IgD-negative memory B cell (primary cell): Measurements from ENCODE around the gene NADSYN1. TPM values are rescaled to one million over a fixed set of nuclear protein-coding genes. Genes with fewer than 3 reads are reported as not detected.

Source experiments
- H3K27ac Mint-ChIP-seq, 3 donors: one replicate each; pipeline ENCODE4 v1.8.0; 2020 to 2022; ENCODE audit warnings: mild to moderate bottlenecking in 3 of 3, mixed read lengths in 3 of 3, moderate library complexity in 1 of 3
- H3K27me3 Mint-ChIP-seq: one replicate; pipeline ENCODE4 v1.8.0; 2021; ENCODE audit warnings: mixed read lengths
- H3K36me3 Mint-ChIP-seq: one replicate; pipeline ENCODE4 v1.8.0; 2020; ENCODE audit warnings: mild to moderate bottlenecking, mixed read lengths
- H3K4me1 Mint-ChIP-seq, 3 donors: one replicate each; pipeline ENCODE4 v1.8.0; 2020 to 2022; ENCODE audit warnings: mixed read lengths in 3 of 3, mild to moderate bottlenecking in 1 of 3
- H3K4me3 Mint-ChIP-seq, 4 donors: one replicate each; pipeline ENCODE4 v1.8.0; 2020 to 2022; ENCODE audit warnings: mild to moderate bottlenecking in 4 of 4, mixed read lengths in 4 of 4, moderate library complexity in 3 of 4
- H3K9me3 Mint-ChIP-seq, 3 donors: one replicate each; pipeline ENCODE4 v1.8.0; 2020 to 2021; ENCODE audit warnings: mixed read lengths in 3 of 3, mild to moderate bottlenecking in 1 of 3
- polyA plus RNA-seq: library from polyadenylated mRNA; unstranded; fragments of 300-500 nt; fragmentation: Illumina TruSeq; gene quantifications from one replicate; pipeline ENCODE4 v1.2.3, GENCODE V29; 2021

NADSYN1 gene
- polyA plus RNA-seq, 1 donor from 2014 or later, result 39.5 TPM

- Mint-ChIP-seq H3K4me1 (peaks cover 34 to 44% (median 38%) of the 10 kb centered on the region in 3 donors), H3K36me3 (peaks cover 3% of the 10 kb centered on the region), H3K4me3 (peak overlapping the region; percentile 88 to 99 (median 94)), H3K27me3 (no peaks in the 10 kb centered on the region), H3K9me3 (no peaks in the 10 kb centered on the region), H3K27ac (peak overlapping the region; percentile 65 to 90 (median 88))
Observed at GRCh38 chr11:71452199-71453036, 585 bp upstream of the NADSYN1 start.

DNA sequence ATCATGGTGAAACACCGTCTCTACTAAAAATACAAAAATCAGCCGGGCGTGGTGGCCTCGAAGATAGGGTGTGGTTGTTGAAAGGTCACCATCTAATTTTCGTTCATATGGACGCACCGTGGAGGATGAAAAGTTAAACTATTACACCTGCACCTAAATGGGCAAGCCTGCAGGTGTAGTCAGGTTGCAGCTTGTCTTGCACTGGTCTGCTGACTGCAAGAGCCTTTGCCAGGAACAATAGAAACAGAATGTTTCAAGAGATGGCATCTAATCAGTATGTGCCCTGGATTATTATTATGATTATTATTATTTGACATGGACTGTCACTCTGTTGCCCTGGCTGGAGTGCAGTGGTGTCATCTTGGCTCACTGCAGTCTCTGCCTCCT, 908 bp downstream of the NADSYN1 start:
- Mint-ChIP-seq H3K27ac (peak overlapping the region in 2 of 3 donors; percentile 57 to 88), H3K9me3 (no peaks in the 10 kb centered on the region), H3K4me1 (peaks cover 34 to 46% (median 34%) of the 10 kb centered on the region in 3 donors), H3K27me3 (no peaks in the 10 kb centered on the region), H3K36me3 (peaks cover 3% of the 10 kb centered on the region), H3K4me3 (peak overlapping the region; percentile 88 to 99 (median 94))

DNA sequence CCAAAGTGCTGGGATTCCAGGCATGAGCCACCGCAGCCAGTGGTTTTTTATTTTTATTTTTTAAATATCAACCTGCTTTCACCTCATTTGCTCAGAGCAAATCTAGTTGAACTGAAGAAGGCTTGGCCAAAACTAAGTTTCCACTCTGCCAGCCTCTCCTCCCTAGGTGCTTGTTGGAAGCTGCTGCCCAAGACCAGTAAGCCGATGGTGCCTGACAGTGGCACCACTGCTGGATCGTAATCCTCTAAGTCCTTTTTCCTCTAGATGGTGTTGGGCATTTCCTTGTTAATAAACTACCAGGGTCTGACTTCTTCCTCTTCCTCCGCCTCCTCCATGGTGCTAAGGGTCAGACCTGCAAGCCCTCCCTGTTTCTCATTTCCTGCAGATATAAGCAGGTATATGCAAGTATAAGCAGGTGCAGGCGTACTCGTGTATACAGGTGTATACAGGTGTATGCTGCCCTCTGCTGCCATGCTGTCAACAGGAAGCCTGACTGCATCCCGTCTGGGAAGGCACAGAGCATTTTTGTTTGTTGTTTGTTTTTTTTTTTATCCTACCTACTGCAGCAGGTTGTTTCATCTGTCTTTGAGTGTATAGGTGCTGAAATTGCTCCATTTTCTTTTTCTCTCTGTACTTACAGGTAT, 1.6 kb downstream of the NADSYN1 start:
- Mint-ChIP-seq H3K27ac (peak overlapping the region in 2 of 3 donors; percentile 11 to 91), H3K27me3 (no peaks in the 10 kb centered on the region), H3K9me3 (no peaks in the 10 kb centered on the region), H3K4me1 (peaks cover 27 to 41% (median 30%) of the 10 kb centered on the region in 3 donors), H3K36me3 (peaks cover 5% of the 10 kb centered on the region), H3K4me3 (peak overlapping the region; percentile 73 to 81 (median 78))

GRCh38 chr11:71456294-71456693, 3.3 kb downstream of the NADSYN1 start:
- Mint-ChIP-seq H3K36me3 (peaks cover 10% of the 10 kb centered on the region), H3K27me3 (no peaks in the 10 kb centered on the region), H3K9me3 (no peaks in the 10 kb centered on the region), H3K4me3 (peak overlapping the region in 2 of 4 donors; percentile 34 to 41), H3K27ac (peak overlapping the region in 1 of 3 donors; percentile 3), H3K4me1 (peaks cover 24 to 34% (median 29%) of the 10 kb centered on the region in 3 donors)

DNA sequence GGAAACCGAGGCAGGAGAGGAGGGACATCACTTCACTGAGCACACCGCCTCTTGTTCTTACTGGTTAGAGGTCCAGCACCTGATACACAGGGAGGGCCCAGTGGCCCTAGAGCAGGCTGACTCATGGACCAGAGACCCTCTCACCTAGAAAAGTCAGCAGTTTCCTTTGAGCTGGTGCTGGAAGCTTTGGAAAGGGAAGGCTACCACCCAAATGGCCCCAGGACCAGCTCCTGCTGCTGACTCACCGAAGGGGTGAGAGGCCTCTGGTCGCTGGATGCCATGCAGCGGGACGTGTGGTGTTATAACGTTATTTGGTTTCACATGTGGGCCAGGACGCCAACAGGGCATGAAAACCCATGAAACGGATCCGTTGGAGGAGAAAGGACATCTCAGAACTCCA, 3.8 kb downstream of the NADSYN1 start:
- Mint-ChIP-seq H3K36me3 (peaks cover 10% of the 10 kb centered on the region), H3K27ac (no peak overlapping the region), H3K27me3 (no peaks in the 10 kb centered on the region), H3K9me3 (no peaks in the 10 kb centered on the region), H3K4me1 (peaks cover 20 to 29% (median 28%) of the 10 kb centered on the region in 3 donors), H3K4me3 (peak overlapping the region in 2 of 4 donors; percentile 41 to 72)

- Mint-ChIP-seq H3K9me3 (no peaks in the 10 kb centered on the region), H3K27ac (no peak overlapping the region), H3K27me3 (no peaks in the 10 kb centered on the region), H3K4me1 (peaks cover 14 to 24% (median 19%) of the 10 kb centered on the region in 3 donors), H3K36me3 (peaks cover 12% of the 10 kb centered on the region), H3K4me3 (peak overlapping the region in 1 of 4 donors; percentile 60)
Observed at GRCh38 chr11:71458146-71459070, 5.4 kb downstream of the NADSYN1 start.

DNA sequence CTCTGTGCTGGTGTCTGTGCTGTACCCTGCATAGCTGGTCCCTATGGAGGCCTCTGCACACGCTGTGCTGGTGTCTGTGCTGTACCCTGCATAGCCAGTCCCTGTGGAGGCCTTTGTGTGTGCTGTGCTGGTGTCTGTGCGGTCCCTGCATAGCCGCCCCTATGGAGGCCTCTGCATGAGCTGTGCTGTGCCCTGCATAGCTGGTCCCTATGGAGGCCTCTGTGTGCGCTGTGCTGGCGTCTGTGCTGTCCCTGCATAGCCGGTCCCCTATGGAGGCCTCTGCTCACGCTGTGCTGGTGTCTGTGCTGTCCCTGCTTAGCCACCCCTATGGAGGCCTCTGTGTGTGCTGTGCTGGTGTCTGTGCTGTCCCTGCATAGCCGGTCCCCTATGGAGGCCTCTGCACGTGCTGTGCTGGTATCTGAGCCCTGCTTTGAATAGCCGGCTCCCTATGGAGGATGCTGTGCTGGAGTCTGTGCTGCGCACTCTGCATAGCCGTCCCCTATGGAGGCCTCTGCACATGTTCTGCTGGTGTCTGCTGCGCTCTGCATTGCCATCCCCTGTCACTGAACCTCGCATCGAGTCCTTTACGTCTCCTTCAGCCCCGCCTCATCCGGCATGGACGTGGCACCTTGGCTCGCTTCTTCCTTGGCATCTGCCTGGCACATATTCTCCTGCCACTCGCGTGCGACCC, 6.2 kb downstream of the NADSYN1 start:
- no peaks in the 10 kb centered on the region for H3K9me3 Mint-ChIP-seq
- peak overlapping the region in 1 of 4 donors; percentile 8 for H3K4me3 Mint-ChIP-seq
- H3K4me1 Mint-ChIP-seq, result peaks cover 13 to 18% (median 15%) of the 10 kb centered on the region in 3 donors
- no peaks in the 10 kb centered on the region for H3K27me3 Mint-ChIP-seq
- H3K36me3 Mint-ChIP-seq, result peaks cover 14% of the 10 kb centered on the region
- H3K27ac Mint-ChIP-seq, result no peak overlapping the region

DNA sequence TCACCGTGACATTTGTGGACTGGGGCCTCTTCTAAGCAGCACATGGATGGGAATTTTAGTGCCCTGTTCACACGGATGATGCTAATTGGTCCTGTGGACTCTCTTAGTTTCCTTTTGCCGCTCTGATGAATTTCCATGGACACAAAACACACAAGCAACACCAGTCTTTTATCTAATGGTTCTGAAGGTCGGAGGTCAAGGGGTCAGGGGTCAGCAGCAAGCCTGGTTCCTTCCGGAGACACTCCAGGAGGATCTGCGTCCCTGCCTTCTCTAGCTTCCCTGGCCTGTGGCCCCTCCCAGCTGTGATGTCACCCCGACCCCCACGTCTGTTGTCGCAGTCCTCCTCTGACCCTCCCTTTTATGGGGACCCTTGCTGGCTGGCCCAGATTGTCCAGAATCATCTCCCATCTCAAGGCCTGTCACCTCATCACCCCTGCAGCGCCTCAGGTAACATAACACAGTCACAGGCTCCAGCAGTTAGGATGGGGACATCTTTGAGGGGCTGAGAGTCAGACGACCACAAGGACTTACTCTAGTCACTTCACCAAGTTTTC, 6.8 kb downstream of the NADSYN1 start:
- peaks cover 13% of the 10 kb centered on the region for H3K36me3 Mint-ChIP-seq
- H3K27ac Mint-ChIP-seq, result no peak overlapping the region

GRCh38 chr11:71461696-71462095, 8.7 kb downstream of the NADSYN1 start:
- H3K27ac Mint-ChIP-seq, result no peak overlapping the region
- H3K4me1 Mint-ChIP-seq, result peaks cover 8 to 19% (median 11%) of the 10 kb centered on the region in 3 donors
- H3K9me3 Mint-ChIP-seq, result no peaks in the 10 kb centered on the region
- H3K4me3 Mint-ChIP-seq, result no peak overlapping the region
- peaks cover 13% of the 10 kb centered on the region for H3K36me3 Mint-ChIP-seq
- no peaks in the 10 kb centered on the region for H3K27me3 Mint-ChIP-seq

More for the DNA sequence above, 6.8 kb downstream of the NADSYN1 start:
- peaks cover 8 to 17% (median 13%) of the 10 kb centered on the region in 3 donors for H3K4me1 Mint-ChIP-seq
- H3K9me3 Mint-ChIP-seq, result no peaks in the 10 kb centered on the region
- H3K27me3 Mint-ChIP-seq, result no peaks in the 10 kb centered on the region
- peak overlapping the region in 1 of 4 donors; percentile 8 for H3K4me3 Mint-ChIP-seq

DNA sequence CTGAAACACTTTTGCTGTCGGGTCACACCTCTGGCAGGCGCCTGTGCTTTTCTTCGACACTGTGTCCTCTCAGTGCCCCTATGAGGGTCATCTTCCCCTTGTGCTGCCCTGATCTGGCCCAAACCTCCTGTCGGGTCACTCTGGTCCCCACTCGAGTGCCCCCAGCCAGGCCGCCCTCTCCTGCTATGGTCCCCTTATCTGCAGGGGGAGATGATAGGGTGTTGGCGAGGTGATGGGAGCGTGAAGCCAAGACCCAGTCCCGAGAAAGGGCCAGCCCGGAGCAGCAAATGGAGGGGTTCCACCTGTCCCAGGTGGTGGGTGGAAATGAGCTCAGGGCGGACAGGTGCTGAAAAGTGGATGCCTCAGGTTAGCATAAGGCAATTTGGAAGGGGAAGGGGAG, 9.7 kb downstream of the NADSYN1 start:
- no peaks in the 10 kb centered on the region for H3K9me3 Mint-ChIP-seq
- H3K36me3 Mint-ChIP-seq, result peaks cover 14% of the 10 kb centered on the region
- peaks cover 8 to 19% (median 11%) of the 10 kb centered on the region in 3 donors for H3K4me1 Mint-ChIP-seq
- H3K4me3 Mint-ChIP-seq, result peak overlapping the region in 1 of 4 donors; percentile 17
- no peak overlapping the region for H3K27ac Mint-ChIP-seq
- no peaks in the 10 kb centered on the region for H3K27me3 Mint-ChIP-seq

- Mint-ChIP-seq H3K4me1 (peaks cover 8 to 17% (median 11%) of the 10 kb centered on the region in 3 donors), H3K4me3 (no peak overlapping the region), H3K36me3 (peaks cover 19% of the 10 kb centered on the region), H3K9me3 (no peaks in the 10 kb centered on the region), H3K27ac (no peak overlapping the region), H3K27me3 (no peaks in the 10 kb centered on the region)
Observed at GRCh38 chr11:71463331-71464211, 10.6 kb downstream of the NADSYN1 start.

GRCh38 chr11:71465054-71465453, 12.1 kb downstream of the NADSYN1 start:
- Mint-ChIP-seq H3K4me3 (peak overlapping the region in 1 of 4 donors; percentile 77), H3K27ac (no peak overlapping the region), H3K9me3 (peaks cover 0 to 2% (median 0%) of the 10 kb centered on the region in 3 donors), H3K4me1 (peaks cover 8 to 16% (median 11%) of the 10 kb centered on the region in 3 donors), H3K27me3 (no peaks in the 10 kb centered on the region), H3K36me3 (peaks cover 20% of the 10 kb centered on the region)

DNA sequence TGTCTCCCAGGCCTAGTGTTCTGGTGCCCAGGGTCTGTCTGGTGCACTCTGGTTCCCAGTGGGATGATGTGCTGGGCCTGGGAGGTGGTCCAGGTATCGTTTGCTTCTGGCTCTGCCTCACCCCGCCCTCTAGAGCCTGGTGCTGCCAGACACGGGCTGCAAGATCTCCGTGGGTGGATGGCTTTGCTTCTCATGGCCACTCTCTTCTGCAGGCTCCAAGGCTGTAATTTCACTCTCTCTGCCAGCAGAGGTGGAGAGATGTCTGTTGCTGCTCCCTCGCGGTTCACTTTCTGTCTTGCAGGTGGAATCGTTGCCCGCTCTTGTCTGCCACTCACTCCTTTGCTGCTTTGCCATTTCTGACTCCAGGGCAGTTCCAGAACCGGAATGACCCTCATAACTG, 13.4 kb downstream of the NADSYN1 start:
- Mint-ChIP-seq H3K9me3 (peaks cover 0 to 2% (median 0%) of the 10 kb centered on the region in 3 donors), H3K4me1 (peaks cover 0 to 13% (median 11%) of the 10 kb centered on the region in 3 donors), H3K36me3 (peaks cover 15% of the 10 kb centered on the region), H3K4me3 (no peak overlapping the region), H3K27me3 (no peaks in the 10 kb centered on the region), H3K27ac (peak overlapping the region in 1 of 3 donors; percentile 56)
